ENCODE measurements around the gene FAM241A.

DNA sequence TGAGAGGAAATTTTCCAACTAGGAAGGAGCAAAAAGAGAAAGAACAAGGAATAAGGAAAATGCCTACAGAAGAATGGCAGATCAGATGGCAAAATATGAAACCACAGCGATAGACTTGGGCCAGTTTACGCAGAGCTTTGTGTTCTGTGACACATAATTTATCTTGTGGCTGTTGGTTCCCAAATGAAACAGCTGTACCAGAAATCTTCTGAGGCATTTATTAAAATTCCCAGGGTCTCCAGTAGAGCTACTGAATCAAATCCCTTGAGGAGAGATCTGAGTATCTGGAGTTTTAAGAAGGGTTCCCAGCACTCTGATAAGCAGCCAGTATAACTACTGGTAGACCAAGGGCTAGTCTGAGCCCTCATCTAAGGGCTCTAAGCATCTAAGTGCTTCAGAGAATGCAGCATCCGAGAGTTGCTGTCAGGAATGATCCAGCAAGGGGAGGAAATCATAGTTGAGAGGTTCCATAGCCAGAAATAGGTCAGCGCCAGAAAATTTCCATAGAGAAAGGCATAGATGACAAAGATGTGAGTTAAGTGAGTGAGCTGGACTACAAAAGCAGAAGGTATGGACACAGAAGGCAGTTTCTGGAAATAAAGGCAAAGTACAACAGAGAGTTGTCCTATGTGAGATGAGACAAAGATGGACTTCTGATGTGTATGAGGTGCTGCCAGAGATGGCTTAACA lies 46.3 kb upstream of the FAM241A start:
- TF ChIP-seq TAF1 (IDR thresholded peaks at IDR 0.05; ENCODE audit: borderline replicate concordance, low read depth, low read length) (no peak), POLR2AphosphoS5 (IDR thresholded peaks at IDR 0.05; ENCODE audit: low read depth, low read length) (no peak), POLR2A (IDR thresholded peaks at IDR 0.05; ENCODE audit: low read depth, low read length) (no peak)
